Measurements from ENCODE around the gene CHST9. TPM values are rescaled to one million over a fixed set of nuclear protein-coding genes. Genes with fewer than 3 reads are reported as not detected.
"Not testable (repeated sequence)": the region's sequence is repeated elsewhere in the genome, so short reads cannot be mapped to it uniquely, and the experiment has no call there.

Gene CHST9
- total and polyA plus RNA-seq, 10 donors = 0.87 to 23.9 (median 8.4) TPM

DNA sequence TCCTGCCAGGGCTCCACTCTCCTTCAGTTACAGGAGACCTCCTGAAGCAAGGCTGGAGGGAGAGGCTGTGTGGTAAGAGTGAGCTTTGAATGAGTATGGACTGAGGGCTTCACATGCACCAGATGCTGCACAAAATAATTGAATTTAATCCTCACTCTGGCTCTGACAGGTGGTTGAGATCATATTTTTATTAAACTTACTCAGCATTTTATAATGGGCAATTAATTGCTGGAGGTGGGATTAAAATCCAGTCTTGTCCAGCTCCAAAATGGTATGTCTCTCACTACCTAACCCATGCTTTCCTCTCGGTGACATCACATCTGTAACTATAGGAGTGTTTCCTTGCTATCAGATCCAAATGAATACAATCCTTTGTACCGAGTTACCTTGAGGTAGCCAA, 253.4 kb downstream of the CHST9 start:
- H3K9me3 ChIP-seq = no peaks in the 10 kb centered on the region
- no peak overlapping the region for H3K27ac ChIP-seq
- no peaks in the 10 kb centered on the region for H3K4me1 ChIP-seq
- H3K36me3 ChIP-seq = no peaks in the 10 kb centered on the region
- no peak overlapping the region for H3K4me3 ChIP-seq
- intact Hi-C loops (cut with DNase I; ENCODE audit: low total_unique reads) = no loop called here
- no peak for DNase-seq
- H3K27me3 ChIP-seq (replicated peaks in 1 of 7) = no peaks in the 10 kb centered on the region
- WGBS, 5 donors = 80 to 95% (median 91%) methylated on average over 2 of the region's 2 CpGs
- TF ChIP-seq POLR2AphosphoS5 (IDR thresholded peaks at IDR 0.05) = no peak
- TF ChIP-seq POLR2A (IDR thresholded peaks at IDR 0.05) = no peak

DNA sequence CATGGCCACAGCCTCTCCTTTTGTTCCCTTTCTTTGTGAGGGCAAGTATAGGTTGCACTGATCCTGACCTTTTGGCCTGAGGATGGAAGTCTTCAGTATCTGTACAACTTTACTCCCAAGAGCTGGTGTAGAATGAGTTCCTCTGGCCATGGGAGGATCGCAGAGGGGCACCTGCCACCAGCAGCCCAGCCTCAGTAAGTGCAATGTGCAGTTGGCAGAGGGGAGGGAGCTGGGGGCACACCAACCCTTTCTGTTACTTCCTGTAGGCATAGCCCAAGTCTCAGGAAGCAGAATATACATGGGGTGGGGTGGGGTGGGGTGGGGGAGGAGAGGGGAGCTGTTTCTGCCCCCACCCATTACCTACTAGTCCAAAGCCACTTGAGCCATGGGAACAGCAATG, 254.5 kb downstream of the CHST9 start:
- no peak for DNase-seq
- TF ChIP-seq, protein P1, sequence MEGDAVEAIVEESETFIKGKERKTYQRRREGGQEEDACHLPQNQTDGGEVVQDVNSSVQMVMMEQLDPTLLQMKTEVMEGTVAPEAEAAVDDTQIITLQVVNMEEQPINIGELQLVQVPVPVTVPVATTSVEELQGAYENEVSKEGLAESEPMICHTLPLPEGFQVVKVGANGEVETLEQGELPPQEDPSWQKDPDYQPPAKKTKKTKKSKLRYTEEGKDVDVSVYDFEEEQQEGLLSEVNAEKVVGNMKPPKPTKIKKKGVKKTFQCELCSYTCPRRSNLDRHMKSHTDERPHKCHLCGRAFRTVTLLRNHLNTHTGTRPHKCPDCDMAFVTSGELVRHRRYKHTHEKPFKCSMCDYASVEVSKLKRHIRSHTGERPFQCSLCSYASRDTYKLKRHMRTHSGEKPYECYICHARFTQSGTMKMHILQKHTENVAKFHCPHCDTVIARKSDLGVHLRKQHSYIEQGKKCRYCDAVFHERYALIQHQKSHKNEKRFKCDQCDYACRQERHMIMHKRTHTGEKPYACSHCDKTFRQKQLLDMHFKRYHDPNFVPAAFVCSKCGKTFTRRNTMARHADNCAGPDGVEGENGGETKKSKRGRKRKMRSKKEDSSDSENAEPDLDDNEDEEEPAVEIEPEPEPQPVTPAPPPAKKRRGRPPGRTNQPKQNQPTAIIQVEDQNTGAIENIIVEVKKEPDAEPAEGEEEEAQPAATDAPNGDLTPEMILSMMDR (IDR thresholded peaks at IDR 0.05 in 8 of 11, conservative IDR thresholded peaks at IDR 0.05 in 3 of 11) = no peak
- no peak for TF ChIP-seq POLR2AphosphoS5 (IDR thresholded peaks at IDR 0.05)
- no peak for TF ChIP-seq POLR2A (IDR thresholded peaks at IDR 0.05)
- Histone ChIP-seq H3K27me3 (replicated peaks in 1 of 7) (no peaks in the 10 kb centered on the region), H3K9me3 (no peaks in the 10 kb centered on the region), H3K36me3 (no peaks in the 10 kb centered on the region), H3K27ac (no peak overlapping the region), H3K4me3 (no peak overlapping the region), H3K4me1 (no peaks in the 10 kb centered on the region)
- WGBS, 5 donors = 0 to 71% (median 29%) methylated on average over 1 of the region's 1 CpG
- intact Hi-C loops (cut with DNase I; ENCODE audit: low total_unique reads) = no loop called here

DNA sequence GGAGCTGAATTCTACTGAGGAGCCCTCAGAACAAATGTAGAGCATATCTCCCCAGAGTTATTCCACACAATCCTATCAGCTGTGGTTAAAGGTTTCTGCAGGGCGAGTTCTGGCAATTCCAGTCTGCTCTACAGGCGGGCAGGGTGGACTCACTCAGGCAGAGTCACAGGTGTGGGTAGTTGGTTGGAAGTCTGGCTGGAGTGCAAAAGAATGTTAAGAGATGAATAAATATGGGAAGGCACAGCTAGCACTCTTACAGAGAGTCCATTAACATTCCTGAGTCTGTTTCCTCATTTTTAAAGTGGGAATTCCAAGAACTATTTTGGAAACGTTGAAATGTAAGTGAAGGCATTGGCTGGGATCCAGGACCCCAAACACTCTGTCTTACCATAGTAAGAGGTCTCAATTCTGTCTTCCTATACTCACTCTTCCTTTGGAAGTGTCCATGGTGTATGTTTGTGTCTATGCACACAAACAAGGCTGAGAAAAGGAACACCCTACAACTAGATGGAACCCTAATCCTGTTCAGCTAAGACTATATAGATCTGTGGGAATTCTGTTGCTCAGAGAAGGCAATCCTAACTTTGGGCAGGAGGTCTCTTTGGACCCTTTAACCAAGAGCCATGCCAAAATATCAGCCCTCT, 256.3 kb downstream of the CHST9 start:
- Histone ChIP-seq H3K27me3 (replicated peaks in 1 of 7) (no peaks in the 10 kb centered on the region), H3K4me3 (no peak overlapping the region), H3K9me3 (no peaks in the 10 kb centered on the region), H3K36me3 (no peaks in the 10 kb centered on the region), H3K4me1 (no peaks in the 10 kb centered on the region), H3K27ac (no peak overlapping the region)
- intact Hi-C loops (cut with DNase I; ENCODE audit: low total_unique reads) = no loop called here
- no peak for DNase-seq
- TF ChIP-seq, protein P1 (IDR thresholded peaks at IDR 0.05 in 8 of 11, conservative IDR thresholded peaks at IDR 0.05 in 3 of 11) = no peak
- no peak for TF ChIP-seq POLR2A (IDR thresholded peaks at IDR 0.05)
- no peak for TF ChIP-seq POLR2AphosphoS5 (IDR thresholded peaks at IDR 0.05)
- WGBS, 5 donors = 64 to 81% (median 71%) methylated on average over 3 of the region's 3 CpGs

DNA sequence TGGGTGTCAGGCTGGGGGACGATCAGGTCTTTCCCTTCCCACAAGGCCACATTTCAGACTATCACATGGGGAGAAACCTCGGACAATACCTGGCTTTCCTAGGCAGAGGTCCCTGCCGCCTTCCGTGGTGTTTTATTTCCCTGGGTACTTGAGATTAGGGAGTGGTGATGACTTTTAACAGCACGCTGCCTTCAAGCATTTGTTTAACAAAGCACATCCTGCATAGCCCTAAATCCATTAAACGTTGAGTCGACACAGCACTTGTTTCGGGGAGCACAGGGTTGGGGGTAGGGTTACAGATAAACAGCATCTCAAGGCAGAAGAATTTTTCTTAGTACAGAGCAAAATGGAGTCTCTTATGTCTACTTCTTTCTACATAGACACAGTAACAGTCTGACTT, 257.3 kb downstream of the CHST9 start:
- H3K36me3 ChIP-seq; H3K27me3 ChIP-seq (replicated peaks in 1 of 7); H3K4me3 ChIP-seq; H3K4me1 ChIP-seq; H3K27ac ChIP-seq; DNase-seq; intact Hi-C loops (cut with DNase I; ENCODE audit: low total_unique reads); H3K9me3 ChIP-seq: not testable (repeated sequence)
- 38 to 55% (median 48%) methylated on average over 8 of the region's 8 CpGs for WGBS, 5 donors

DNA sequence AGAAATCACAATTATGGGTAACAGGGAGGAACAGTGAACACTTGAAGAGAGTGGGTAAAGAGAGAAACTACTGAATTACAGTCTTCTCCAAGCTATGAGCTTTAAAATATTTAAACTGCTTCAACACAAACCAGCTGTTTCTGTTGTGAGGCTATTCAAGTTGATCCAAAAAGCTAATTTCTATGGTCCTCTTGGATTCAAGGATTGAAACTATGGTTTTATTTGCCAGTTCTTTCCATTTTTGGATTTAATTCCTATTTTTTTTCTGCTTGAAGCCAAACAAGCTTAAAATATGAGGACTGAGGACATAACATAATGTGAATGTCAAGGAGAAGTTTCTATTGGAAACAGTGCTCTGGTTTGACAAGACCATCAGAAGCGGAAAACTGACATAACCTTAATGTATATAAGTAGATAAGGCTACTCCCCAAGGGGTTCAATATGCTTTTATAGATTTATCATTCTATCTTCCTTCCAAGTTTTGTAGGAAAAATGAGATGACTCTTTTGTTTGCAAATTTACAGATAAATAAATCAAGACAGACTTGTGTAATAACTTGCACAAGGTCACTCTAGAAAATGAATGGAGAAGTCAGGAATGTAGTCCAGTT, 258.9 kb downstream of the CHST9 start:
- 0 to 95% (median 64%) methylated on average over 1 of the region's 1 CpG for WGBS, 5 donors
- DNase-seq = no peak
- intact Hi-C loops (cut with DNase I; ENCODE audit: low total_unique reads) = no loop called here
- Histone ChIP-seq H3K27ac (no peak overlapping the region), H3K4me1 (no peaks in the 10 kb centered on the region), H3K4me3 (no peak overlapping the region), H3K27me3 (replicated peaks in 1 of 7) (no peaks in the 10 kb centered on the region), H3K9me3 (peaks cover 0 to 12% (median 0%) of the 10 kb centered on the region in 8 donors), H3K36me3 (no peaks in the 10 kb centered on the region)
- no peak for TF ChIP-seq POLR2A (IDR thresholded peaks at IDR 0.05)
- no peak for TF ChIP-seq POLR2AphosphoS5 (IDR thresholded peaks at IDR 0.05)
- TF ChIP-seq, protein P1 (IDR thresholded peaks at IDR 0.05 in 8 of 11, conservative IDR thresholded peaks at IDR 0.05 in 3 of 11) = no peak
